Ovary (tissue), 9 donors: ENCODE results near the gene CPD. TPM values are rescaled to one million over a fixed set of nuclear protein-coding genes. Genes with fewer than 3 reads are reported as not detected.
A peak's percentile ranks its signal among the peaks of the same experiment; 100 is the strongest.

Experiments used
- DNase-seq, 5 donors: peaks; one replicate each; pipeline ENCODE4 v3.0.0-alpha.2; 2019 to 2020
- H3K27ac ChIP-seq, 2 donors: fragments of 200-600 bp; one replicate each; pipeline versions ENCODE4 v1.5.1 to v1.8.0; 2019 to 2022
- H3K27me3 ChIP-seq: fragments of 200-600 bp; one replicate; pipeline ENCODE4 v1.8.0; 2022
- H3K36me3 ChIP-seq: fragments of 200-600 bp; sonication (generic); one replicate; pipeline ENCODE4 v1.5.1; 2019
- H3K4me1 ChIP-seq: one replicate; pipeline ENCODE4 v1.8.1; 2013; ENCODE audit warnings: mild to moderate bottlenecking, moderate library complexity; ENCODE audit not compliant: insufficient read depth
- H3K4me3 ChIP-seq: fragments of 200-600 bp; sonication (generic); one replicate; pipeline ENCODE4 v1.5.1; 2017
- H3K9me3 ChIP-seq, 2 donors: fragments of 200-600 bp in 1 of 2; sonication (generic) in 1 of 2; one replicate each; pipeline versions ENCODE4 v1.5.1 to v1.8.1; 2013 to 2019; ENCODE audit warnings: mild to moderate bottlenecking in 1 of 2, moderate library complexity in 1 of 2
- CTCF ChIP-seq, 3 donors: fragments of 450-650 bp in 2 of 3; fragments of 200-600 bp in 1 of 3; IDR thresholded peaks; one replicate each; pipeline versions ENCODE4 v1.5.1 to v1.8.0; 2016 to 2022; ENCODE audit warnings: antibody characterized with exemption in 3 of 3, mild to moderate bottlenecking in 1 of 3
- EP300 ChIP-seq: sonication (generic); formaldehyde crosslinking; IDR thresholded peaks from one replicate; pipeline ENCODE4 v1.6.1; 2017; ENCODE audit warnings: antibody characterized with exemption
- POLR2A ChIP-seq: fragments of 450-650 bp; IDR thresholded peaks from one replicate; pipeline ENCODE4 v1.6.1; 2017; ENCODE audit warnings: antibody characterized with exemption, mild to moderate bottlenecking, moderate library complexity
- WGBS, 3 donors: extraction: QIAGEN DNeasy Blood & Tissue Kit in 1 of 3; methylation state at CpG; one replicate each; pipeline versions ENCODE4 v1.1.5 to v1.1.7; 2013 to 2017; 5-methylcytosine and 5-hydroxymethylcytosine counted together
- intact Hi-C, 4 donors: fragments of 100-400 bp; cut with DNase I; formaldehyde crosslinking; loops; one replicate each; pipeline versions ENCODE4 v1.11.0 to v1.15.1; 2022 to 2023
- polyA plus RNA-seq, 2 donors: library from polyadenylated mRNA; stranded (reverse); fragments of 200-250 nt in 1 of 2; fragments of 350-450 nt in 1 of 2; fragmentation: Illumina TruSeq in 1 of 2; extraction: RNeasy Lipid Tissue Mini Kit (QIAGEN cat#74804) in 1 of 2; gene quantifications; one replicate each; pipeline ENCODE4 v1.2.3, GENCODE V29; 2013 to 2014
- small RNA-seq: library from RNA; depleted of rRNA; stranded (forward); fragments of <200 nt; gene quantifications from one replicate; pipeline ENCODE3, GENCODE V24; 2016
- total RNA-seq, 7 donors: library from RNA; depleted of rRNA in 2 of 7; stranded (reverse); fragments of >200 nt in 2 of 7; fragmentation: NEBNext Ultra II Directional in 3 of 7; extraction: Animal tissue kit (Norgen Biotek cat#: 25700) in 3 of 7; gene quantifications; one replicate each; pipeline versions ENCODE4 v1.1.0 to v1.2.4, GENCODE V29; 2016 to 2023
- donor health status: DM: no; HTN: no; CAD: no; lungs with moderate emphysema.
- donor health status: DM: no; HTN: no; CAD: no.
- donor health status: Bipolar disorder and iron deficiency.
- donor health status: DM: yes; HTN: yes; CAD: no.
- donor health status: DM: no; HTN: no; CAD: no.
- donor health status: DM: yes; HTN: yes; CAD: no.

Gene CPD
- total and polyA plus RNA-seq, 9 donors, result 8.6 to 53.8 (median 28.6) TPM

GRCh38 chr17:30514895-30515596, 136.3 kb downstream of the CPD start:
- Histone ChIP-seq H3K9me3 (no peaks in the 10 kb centered on the region), H3K27ac (no peak overlapping the region), H3K4me3 (no peak overlapping the region), H3K36me3 (no peaks in the 10 kb centered on the region), H3K4me1 (peaks cover 1% of the 10 kb centered on the region), H3K27me3 (no peaks in the 10 kb centered on the region)
- 95 to 97% (median 96%) methylated on average over 3 of the region's 3 CpGs for WGBS, 3 donors
- DNase-seq, result no peak
- no peak for TF ChIP-seq CTCF (IDR thresholded peaks at IDR 0.05)
- TF ChIP-seq EP300, result no peak
- TF ChIP-seq POLR2A, result no peak
- intact Hi-C loops, result no loop called here

DNA sequence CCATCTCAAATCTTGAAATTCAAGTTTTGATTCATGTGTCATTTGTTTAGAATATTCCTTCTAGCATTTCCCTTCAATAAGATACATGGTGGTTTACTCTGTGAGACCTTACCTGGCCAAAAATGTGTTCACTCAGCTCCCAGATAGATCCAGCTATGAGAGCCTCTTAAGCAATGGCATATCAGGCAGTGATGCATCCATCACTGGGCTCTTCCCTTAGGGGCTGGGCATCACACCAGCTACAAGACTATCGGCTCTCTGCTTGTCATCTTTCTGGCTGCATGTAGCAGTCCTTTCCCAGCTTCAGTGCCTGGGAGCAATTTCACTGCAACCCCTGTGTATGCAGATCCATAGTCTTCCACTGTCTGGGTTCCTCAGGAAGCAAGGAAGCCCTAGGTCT, 139.1 kb downstream of the CPD start:
- DNase-seq, result no peak
- no peak overlapping the region for H3K27ac ChIP-seq
- no peak overlapping the region for H3K4me3 ChIP-seq
- intact Hi-C loops, result no loop called here
- peaks cover 1% of the 10 kb centered on the region for H3K4me1 ChIP-seq
- H3K36me3 ChIP-seq, result no peaks in the 10 kb centered on the region
- no peaks in the 10 kb centered on the region for H3K9me3 ChIP-seq
- TF ChIP-seq CTCF (IDR thresholded peaks at IDR 0.05) (no peak), POLR2A (no peak), EP300 (no peak)
- H3K27me3 ChIP-seq, result no peaks in the 10 kb centered on the region
- WGBS, 3 donors, result 86 to 96% (median 90%) methylated on average over 1 of the region's 1 CpG

GRCh38 chr17:30519166-30519565, 140.4 kb downstream of the CPD start:
- no peak for DNase-seq
- Histone ChIP-seq H3K4me1 (peaks cover 1% of the 10 kb centered on the region), H3K9me3 (no peaks in the 10 kb centered on the region), H3K27me3 (no peaks in the 10 kb centered on the region), H3K27ac (peak overlapping the region in 1 of 2 donors; percentile 34), H3K36me3 (no peaks in the 10 kb centered on the region), H3K4me3 (no peak overlapping the region)
- 57 to 62% (median 59%) methylated on average over 5 of the region's 5 CpGs for WGBS, 3 donors
- intact Hi-C loops, result no loop called here
- no peak for TF ChIP-seq EP300
- no peak for TF ChIP-seq CTCF (IDR thresholded peaks at IDR 0.05)
- no peak for TF ChIP-seq POLR2A

Small RNA genes within 50 kb of the gene (small RNA-seq; reads per million reads assigned to genes)
- not detected for gene RF00019
- gene RNU6-990P, result not detected

Other genes starting within 250 kb of the CPD start
- 1 to 10 TPM in 1 of 7 donors, under 1 TPM in 3, not detected in 3; 0.12 to 8.3 (median 0.91) TPM for gene SLC6A4, start 143.2 kb upstream of the CPD start, total RNA-seq
- under 1 TPM in 1 of 2 donors, not detected in 1; 0.05 TPM for gene SLC6A4, start 143.2 kb upstream of the CPD start, polyA plus RNA-seq
- 10 to 100 TPM; 12.9 to 27.6 (median 23.1) TPM for gene BLMH, start 87.0 kb upstream of the CPD start, total RNA-seq
- gene BLMH, start 87.0 kb upstream of the CPD start, polyA plus RNA-seq, result 10 to 100 TPM; 17.3 to 32.0 TPM
- under 1 TPM in 1 of 7 donors, not detected in 6; 0.36 TPM for gene TMIGD1, start 44.9 kb upstream of the CPD start, total RNA-seq
- gene TMIGD1, start 44.9 kb upstream of the CPD start, polyA plus RNA-seq, result not detected
- 10 to 100 TPM; 26.1 to 61.1 (median 53.9) TPM for gene GOSR1, start 98.5 kb downstream of the CPD start, total RNA-seq
- gene GOSR1, start 98.5 kb downstream of the CPD start, polyA plus RNA-seq, result 10 to 100 TPM; 19.1 to 66.9 TPM